Nephron (organoid): ENCODE measurements around the gene RPP25L.

Experiments used
- H3K27ac Mint-ChIP-seq, 3 experiments: 2 replicates each; pipeline ENCODE4 v1.8.0; 2020; ENCODE audit warnings: mixed read lengths in 3 of 3, mild to moderate bottlenecking in 2 of 3, moderate library complexity in 1 of 3
- H3K27me3 Mint-ChIP-seq: 2 replicates; pipeline ENCODE4 v1.8.0; 2021; ENCODE audit warnings: low read depth, mild to moderate bottlenecking, moderate library complexity, mixed read lengths
- H3K36me3 Mint-ChIP-seq: 2 replicates; pipeline ENCODE4 v1.8.0; 2020; ENCODE audit warnings: low read depth, mixed read lengths
- H3K4me1 Mint-ChIP-seq: 2 replicates; pipeline ENCODE4 v1.8.0; 2020; ENCODE audit warnings: mixed read lengths
- H3K4me3 Mint-ChIP-seq, 3 experiments: 2 replicates each; pipeline ENCODE4 v1.8.0; 2020; ENCODE audit warnings: mild to moderate bottlenecking in 3 of 3, mixed read lengths in 3 of 3, moderate library complexity in 2 of 3
- H3K9me3 Mint-ChIP-seq: 2 replicates; pipeline ENCODE4 v1.8.0; 2020; ENCODE audit warnings: mixed read lengths
- CTCF ChIP-seq, 3 experiments: fragments of 200-600 bp; sonication (generic); IDR thresholded peaks; one replicate each; pipeline ENCODE4 v1.5.0; 2021; ENCODE audit warnings: antibody characterized with exemption in 3 of 3; ENCODE audit not compliant: unreplicated experiment in 3 of 3

RPP25L gene

GRCh38 chr9:34570376-34570775 is 41.5 kb downstream of the RPP25L start:
- no peaks in the 10 kb centered on the region for H3K9me3 Mint-ChIP-seq
- TF ChIP-seq CTCF (IDR thresholded peaks at IDR 0.05; ENCODE audit: unreplicated experiment in 3 of 3), result no peak
- H3K27ac Mint-ChIP-seq, result peak overlapping the region; percentile 83 to 96 (median 92)
- H3K36me3 Mint-ChIP-seq, result peaks cover 14% of the 10 kb centered on the region
- H3K4me1 Mint-ChIP-seq, result peaks cover 87% of the 10 kb centered on the region
- H3K4me3 Mint-ChIP-seq, result peak overlapping the region; percentile 5 to 62 (median 48)
- H3K27me3 Mint-ChIP-seq, result peaks cover 9% of the 10 kb centered on the region

- peaks cover 24% of the 10 kb centered on the region for H3K36me3 Mint-ChIP-seq
- TF ChIP-seq CTCF (IDR thresholded peaks at IDR 0.05; ENCODE audit: unreplicated experiment in 3 of 3), result no peak
- no peaks in the 10 kb centered on the region for H3K9me3 Mint-ChIP-seq
- H3K4me1 Mint-ChIP-seq, result peaks cover 83% of the 10 kb centered on the region
- peaks cover 9% of the 10 kb centered on the region for H3K27me3 Mint-ChIP-seq
- H3K4me3 Mint-ChIP-seq, result peak overlapping the region in 2 of 3 experiments; percentile 3 to 29
- peak overlapping the region in 2 of 3 experiments; percentile 59 to 80 for H3K27ac Mint-ChIP-seq
These were observed 43.1 kb downstream of the RPP25L start for GRCh38 chr9:34568774-34569173.

DNA sequence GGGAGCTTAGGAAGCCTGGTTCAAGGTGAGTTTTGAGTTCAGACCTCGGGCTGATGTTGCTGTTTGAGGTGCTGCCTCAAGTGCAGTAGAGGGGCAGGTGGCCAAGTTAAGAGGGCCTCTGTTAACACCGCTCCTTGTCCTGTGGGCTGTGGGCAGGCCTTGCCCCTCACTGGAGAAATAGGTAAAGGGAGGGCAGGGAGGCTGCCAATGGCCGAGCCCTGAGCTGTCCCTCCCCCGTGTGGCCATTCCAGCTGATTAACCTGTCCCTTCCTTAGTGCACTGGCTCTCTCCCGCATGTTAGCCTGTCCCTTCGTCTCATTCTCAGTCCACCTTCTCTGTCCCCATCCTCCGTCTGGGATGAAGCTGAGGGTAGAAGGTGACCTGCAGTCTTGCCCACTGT is 43.8 kb downstream of the RPP25L start:
- H3K4me1 Mint-ChIP-seq, result peaks cover 83% of the 10 kb centered on the region
- no peak for TF ChIP-seq CTCF (IDR thresholded peaks at IDR 0.05; ENCODE audit: unreplicated experiment in 3 of 3)
- peaks cover 31% of the 10 kb centered on the region for H3K36me3 Mint-ChIP-seq
- peak overlapping the region in 2 of 3 experiments; percentile 59 to 80 for H3K27ac Mint-ChIP-seq
- no peaks in the 10 kb centered on the region for H3K9me3 Mint-ChIP-seq
- peaks cover 6% of the 10 kb centered on the region for H3K27me3 Mint-ChIP-seq
- peak overlapping the region in 2 of 3 experiments; percentile 29 to 41 for H3K4me3 Mint-ChIP-seq

- H3K36me3 Mint-ChIP-seq, result peaks cover 39% of the 10 kb centered on the region
- no peaks in the 10 kb centered on the region for H3K9me3 Mint-ChIP-seq
- H3K27me3 Mint-ChIP-seq, result peaks cover 10% of the 10 kb centered on the region
- TF ChIP-seq CTCF (IDR thresholded peaks at IDR 0.05; ENCODE audit: unreplicated experiment in 3 of 3), result no peak
- H3K4me1 Mint-ChIP-seq, result peaks cover 81% of the 10 kb centered on the region
- H3K27ac Mint-ChIP-seq, result peak overlapping the region; percentile 61 to 76 (median 65)
- H3K4me3 Mint-ChIP-seq, result peak overlapping the region in 1 of 3 experiments; percentile 25
These were observed 44.9 kb downstream of the RPP25L start for GRCh38 chr9:34566972-34567371.

- Mint-ChIP-seq H3K4me3 (peak overlapping the region; percentile 0 to 25 (median 22)), H3K27ac (peak overlapping the region; percentile 61 to 76 (median 65))
These were observed 45.6 kb downstream of the RPP25L start for GRCh38 chr9:34566322-34566721.

More at GRCh38 chr9:34566322-34566721, 45.6 kb downstream of the RPP25L start:
- TF ChIP-seq CTCF (IDR thresholded peaks at IDR 0.05; ENCODE audit: unreplicated experiment in 3 of 3), result no peak
- Mint-ChIP-seq H3K4me1 (peaks cover 80% of the 10 kb centered on the region), H3K9me3 (no peaks in the 10 kb centered on the region), H3K27me3 (peaks cover 10% of the 10 kb centered on the region), H3K36me3 (peaks cover 41% of the 10 kb centered on the region)
